NAMALWA (cell line): ENCODE measurements around the gene PRKAR1B.

Source experiments
- DNase-seq: peaks from one replicate; pipeline ENCODE4 v3.0.0-alpha.2; 2015; ENCODE audit warnings: low spot score

PRKAR1B gene

DNA sequence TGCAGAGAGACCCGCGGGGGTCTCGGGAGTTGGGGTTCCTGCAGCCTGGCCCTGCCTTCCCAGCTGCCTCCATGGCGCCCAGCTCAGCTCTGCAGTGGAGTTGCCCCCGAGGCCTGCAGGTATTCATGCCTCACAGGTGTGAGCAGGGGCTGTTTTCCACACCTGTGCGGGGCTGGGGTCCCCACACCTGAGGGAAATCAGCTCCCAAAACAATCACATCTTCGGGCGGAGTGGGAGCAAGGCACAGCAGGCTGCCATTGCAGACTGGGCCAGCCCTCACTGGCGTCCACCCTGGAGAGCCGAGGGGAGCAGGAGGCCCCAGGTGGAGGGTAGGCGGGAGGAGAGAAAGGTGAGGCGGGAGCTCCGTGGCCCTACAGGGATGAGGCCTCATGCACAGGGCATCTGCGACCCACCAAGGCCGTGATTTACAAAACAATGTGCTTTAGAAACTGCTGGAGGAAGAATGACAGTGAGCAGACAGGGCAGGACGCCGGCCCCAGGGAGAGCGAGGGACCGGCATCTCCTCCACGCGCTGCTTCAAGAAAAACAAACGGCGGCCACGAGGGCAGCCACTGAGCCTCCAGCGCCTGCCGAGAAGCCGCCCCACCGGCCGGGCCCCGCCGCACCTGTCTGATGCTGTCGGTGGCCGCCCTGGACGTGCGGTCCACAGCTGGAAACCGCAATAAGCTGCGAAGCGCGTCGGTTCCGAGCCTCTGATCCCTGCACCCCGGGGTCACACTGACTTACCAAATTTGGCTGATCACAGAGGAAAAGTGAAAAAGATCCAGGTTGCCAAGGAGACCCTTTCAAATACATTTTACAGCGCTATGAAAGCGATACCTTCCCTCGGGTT, 154.4 kb downstream of the PRKAR1B start:
- no peak for DNase-seq

DNA sequence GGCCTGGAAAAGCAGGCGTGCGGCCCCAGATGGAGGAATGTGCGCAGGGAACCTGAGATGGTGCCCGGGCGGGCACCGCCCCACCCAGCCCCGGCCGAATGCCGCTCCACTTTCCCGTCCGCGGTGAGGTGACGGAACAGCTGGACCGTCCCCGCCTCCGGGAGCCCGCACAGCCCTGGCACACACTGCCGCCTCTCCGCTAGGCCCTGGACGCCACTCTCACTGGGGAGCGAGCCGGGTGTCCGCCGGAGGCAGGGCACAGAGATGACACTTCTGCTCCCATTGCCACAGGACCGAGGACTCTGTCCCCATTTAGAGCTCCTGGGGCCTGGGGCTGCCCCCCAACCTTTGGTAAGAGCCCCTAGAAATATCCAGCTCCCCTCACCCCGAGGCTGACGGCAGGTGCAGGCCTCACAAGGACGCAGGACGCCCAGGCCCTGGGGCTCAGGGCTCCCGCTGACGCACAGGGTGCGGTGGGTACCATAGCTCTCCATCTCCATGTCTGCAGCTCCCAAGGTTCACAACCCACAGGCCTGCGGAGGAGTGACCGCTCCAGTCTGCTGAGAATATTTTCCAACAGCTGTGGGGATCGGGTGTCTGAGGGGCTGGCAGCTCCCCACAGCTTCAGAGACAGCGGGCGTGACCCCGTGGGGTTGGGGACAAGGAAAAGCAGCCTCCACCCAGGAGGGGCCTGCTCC, 155.2 kb downstream of the PRKAR1B start:
- DNase-seq = no peak

DNA sequence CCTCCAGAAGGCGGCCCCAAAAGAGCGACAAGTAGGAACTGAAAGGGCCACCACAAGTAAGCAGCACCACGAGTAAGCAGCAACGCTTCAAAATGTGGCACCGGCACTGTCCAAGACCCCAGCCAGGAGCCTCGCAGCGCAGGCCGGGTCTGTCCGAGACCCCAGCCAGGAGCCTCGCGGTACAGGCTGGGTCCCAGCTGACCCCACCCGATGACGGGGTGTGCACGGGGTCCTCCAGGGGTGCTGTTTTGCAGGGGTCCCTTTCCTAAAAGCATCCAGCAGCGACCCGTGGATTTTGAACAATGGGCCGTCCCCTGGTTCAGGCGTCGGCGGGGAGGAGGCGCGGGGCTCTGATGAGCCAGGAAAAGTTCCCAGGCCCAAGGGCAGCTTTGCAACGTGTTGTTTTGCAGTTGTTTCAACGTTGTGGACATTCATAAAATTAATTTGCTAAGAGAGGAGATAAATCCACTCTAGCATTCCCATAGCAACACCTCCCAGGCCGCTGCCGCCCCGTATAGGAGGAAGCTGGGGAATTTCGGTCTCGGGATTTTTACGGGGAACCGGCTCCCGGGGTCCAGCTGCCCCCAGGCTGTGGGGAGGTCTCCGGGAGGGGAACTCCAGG, 155.9 kb downstream of the PRKAR1B start:
- no peak for DNase-seq

DNA sequence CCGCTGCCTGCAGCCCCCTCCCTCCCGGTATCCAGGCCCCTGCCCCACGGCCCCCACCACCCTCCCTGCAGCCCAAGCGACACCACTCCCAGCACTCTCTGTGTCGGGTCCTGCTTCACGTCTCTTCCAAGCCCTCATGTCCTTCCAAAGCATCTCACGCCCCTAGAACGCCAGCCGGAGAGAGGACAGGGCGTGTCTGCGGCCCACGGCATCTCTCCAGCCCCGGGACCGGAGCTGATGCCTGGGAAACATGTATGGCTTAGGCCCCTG, 156.3 kb downstream of the PRKAR1B start:
- DNase-seq = no peak

DNA sequence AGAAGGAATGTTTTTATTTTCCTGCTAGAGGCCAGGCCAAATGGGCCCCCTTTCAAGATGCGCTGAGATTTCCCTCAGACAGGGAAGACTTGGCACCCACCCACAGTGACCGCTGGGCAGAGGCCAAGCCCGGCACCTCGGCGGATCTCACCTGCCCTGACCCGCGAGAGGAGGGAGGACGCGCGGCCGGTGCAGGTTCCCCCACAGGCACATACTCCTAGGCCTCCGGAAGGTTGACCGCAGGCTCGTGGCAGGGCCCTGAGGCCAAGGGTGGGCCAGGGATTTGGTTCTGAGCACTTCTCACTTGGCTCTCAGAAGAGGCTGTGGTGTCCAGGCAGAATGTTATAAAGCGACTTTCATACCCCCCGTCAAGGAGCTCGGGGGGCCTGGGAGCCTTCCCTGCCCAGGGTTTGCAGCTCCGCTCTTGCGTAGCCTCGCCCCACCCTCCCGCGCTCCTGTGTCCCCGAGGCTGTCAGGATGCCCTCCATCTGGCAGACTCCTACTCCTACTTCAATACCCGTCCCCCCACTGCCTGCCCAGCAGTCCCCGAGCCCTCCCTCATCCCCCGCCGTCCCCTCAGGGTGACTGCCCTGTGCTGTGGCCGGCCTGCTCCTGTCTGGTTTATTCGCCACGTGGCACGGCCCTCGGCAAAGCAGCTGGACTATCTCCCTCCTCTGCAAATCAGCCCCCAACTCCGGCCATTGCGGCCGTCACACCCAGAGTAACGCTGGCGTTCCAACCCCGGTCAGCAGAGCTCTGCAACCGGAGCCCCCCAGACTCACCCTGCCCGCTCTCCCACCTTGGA, 156.9 kb downstream of the PRKAR1B start:
- DNase-seq = no peak

DNA sequence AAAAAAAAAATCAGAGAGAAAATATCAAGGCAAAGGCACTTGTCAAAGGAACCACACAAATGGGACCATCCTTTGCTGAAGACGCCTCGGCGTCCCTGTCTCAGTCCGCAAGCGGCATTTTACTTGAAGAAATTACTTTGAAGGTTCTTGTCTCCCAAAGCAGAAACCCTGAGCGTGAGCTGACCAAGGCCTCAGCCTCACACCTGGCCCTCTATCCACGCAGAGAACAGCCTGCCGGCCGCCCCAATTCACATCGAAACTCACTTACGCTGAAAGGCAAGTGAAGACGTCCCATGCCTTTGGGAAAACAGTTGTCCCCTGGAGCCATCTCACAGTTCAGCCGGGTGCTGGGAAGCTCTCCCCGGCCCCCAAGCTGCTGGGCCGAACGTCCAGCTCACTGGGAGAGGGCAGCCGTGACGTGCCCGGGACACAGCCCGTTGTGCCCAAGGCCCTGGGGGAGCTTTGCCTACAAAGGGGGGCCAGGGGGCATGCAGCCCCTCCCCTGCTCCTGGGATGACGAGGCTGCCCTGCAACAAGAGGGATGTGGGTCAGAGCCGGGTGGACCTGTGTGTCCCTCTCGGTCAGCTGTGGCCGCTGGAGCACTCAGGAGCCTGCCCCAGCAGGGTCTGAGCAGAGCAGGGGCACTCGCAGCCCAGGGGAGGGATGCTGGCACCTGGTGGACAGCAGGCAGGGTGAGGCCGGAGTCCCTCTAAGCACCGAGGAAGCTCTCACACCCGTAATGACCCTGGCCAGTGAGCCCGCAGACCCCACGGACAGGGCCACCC, 157.8 kb downstream of the PRKAR1B start:
- no peak for DNase-seq

DNA sequence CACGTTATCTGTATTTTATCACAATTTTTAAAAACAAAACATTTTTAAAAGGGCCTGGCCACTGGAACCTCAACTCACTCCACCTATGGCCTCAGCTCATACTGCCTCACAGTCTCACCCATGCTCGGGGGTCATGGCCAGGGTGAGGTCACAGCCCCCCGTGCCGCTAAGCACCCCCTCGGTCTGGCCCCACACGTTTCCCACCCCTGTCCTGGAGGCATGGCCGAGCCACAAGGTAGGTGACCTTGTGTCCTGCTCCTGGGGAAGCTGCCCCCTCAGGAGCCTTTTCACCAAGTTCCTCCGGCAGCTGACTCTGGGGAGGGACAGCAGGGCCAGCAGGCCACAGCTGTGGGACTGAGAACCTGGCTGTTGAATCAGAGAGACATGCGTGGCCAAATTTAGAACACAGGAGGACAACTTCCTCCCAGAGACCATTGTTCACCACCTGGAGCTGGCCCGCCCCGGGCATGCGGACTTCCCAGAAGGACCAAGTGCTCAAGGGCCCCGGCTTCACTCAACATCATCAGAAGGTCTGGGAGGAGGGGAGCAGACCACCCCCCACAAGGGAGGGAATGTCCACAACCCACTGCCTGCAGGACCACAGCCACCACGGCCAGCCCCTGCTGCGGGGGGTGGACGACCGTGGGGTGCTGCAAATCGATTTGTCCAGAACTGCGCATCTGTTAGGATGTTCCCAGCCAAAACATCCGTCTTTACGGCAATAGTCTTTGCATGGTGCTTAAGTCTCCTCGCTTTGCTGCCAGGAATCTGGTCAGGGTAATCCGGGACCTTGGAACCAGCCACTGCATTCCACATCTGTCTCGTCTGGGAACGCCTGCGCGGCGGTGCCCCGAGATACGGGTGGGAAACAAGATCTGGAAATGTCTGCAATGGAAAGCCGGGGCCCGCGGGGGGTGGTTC, 158.8 kb downstream of the PRKAR1B start:
- DNase-seq = no peak

DNA sequence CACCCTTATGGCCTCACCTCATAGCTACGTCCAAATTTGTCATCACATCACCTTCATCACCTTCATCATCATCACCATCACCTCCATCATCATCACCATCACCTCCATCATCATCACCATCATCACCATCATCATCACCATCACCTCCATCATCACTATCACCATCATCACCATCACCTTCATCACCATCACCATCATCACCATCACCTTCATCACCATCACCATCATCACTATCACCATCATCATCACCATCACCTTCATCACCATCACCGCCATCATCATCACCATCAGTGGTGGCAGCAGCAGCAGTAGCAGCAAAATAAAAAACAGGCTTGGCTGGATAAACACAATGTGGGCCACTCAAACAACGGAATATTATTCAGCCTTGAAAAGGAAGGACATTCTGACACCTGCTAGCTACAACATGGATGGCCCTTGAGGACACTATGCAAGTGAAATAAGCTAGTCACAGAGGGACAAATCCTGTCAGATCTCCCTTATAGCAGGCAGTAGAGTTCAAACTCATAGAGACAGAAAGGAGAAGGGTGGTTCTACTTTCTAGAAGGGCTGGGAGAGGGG, 159.7 kb downstream of the PRKAR1B start:
- no peak for DNase-seq

DNA sequence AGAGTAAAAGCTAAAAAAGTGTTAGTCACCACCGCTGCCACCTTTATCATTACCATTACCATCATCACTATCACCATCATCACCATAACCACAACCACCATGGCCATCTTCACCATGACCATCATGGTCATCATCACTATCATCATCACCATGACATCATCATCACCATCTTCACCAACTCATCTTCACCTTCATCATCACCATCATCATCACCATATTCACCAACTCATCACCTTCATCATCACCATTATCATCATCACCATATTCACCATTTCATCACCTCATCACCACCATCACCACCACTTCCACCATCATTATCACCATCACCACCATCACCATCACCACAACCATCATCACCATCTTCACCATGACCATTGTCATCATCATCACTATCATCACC, 161.0 kb downstream of the PRKAR1B start:
- DNase-seq = no peak

DNA sequence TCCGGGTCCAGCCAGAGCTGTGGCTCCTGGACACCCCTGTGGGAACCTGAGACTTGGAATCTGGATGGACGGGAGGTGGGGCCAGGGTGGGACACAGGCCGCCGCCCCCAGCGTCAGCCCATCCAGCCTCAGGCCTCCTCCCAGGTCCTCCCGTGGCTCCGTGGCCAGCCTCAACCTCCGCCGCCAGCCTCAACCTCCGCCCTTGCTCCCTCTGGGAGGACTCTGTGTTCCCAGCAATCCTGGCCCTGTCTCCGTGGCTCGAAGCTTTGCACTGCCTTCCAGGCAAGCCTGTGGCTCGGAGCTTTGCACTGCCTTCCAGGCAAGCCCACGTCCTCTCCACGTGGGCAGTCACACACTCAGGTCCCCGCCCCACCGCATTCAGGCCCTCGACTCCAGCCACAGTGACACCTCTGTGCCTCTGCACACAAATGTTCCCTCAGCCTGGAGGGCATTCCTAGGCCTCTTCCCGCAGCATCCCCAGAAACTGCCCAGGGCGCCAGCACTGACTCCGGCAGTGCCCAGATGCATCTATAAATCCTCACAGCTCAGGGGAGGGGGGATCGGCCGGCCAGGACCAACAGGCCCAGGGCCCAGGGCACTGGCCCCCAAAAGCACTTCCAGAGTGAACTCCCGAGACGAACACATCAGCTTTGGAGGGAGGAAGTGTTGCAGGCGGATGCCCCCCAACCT, 162.8 kb downstream of the PRKAR1B start:
- no peak for DNase-seq

DNA sequence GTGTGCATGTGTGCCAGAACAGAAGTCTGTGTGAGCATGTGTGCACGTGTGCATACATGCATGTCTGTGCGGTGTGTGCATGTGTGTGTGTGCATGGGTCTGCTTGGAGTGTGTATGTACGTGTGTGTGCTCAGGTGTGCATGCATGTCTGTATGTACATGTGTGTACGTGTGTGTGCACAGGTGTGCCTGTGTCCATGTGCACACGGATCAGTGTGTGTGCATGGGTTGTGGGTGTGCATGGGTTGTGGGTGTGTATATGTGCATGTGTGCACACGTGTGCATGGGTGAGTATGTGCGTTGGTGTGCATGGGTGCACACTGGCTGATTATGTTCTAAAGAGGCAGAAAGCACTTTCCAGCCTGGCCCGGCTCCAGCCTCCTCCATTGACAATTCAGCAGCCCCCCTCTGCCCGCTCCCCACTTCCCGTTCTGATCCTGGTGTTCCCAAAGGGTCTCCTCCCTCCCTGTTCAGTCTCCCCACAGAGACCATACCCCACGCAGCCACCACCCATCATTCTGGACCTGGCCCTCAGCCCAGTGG, 163.4 kb downstream of the PRKAR1B start:
- DNase-seq = no peak

DNA sequence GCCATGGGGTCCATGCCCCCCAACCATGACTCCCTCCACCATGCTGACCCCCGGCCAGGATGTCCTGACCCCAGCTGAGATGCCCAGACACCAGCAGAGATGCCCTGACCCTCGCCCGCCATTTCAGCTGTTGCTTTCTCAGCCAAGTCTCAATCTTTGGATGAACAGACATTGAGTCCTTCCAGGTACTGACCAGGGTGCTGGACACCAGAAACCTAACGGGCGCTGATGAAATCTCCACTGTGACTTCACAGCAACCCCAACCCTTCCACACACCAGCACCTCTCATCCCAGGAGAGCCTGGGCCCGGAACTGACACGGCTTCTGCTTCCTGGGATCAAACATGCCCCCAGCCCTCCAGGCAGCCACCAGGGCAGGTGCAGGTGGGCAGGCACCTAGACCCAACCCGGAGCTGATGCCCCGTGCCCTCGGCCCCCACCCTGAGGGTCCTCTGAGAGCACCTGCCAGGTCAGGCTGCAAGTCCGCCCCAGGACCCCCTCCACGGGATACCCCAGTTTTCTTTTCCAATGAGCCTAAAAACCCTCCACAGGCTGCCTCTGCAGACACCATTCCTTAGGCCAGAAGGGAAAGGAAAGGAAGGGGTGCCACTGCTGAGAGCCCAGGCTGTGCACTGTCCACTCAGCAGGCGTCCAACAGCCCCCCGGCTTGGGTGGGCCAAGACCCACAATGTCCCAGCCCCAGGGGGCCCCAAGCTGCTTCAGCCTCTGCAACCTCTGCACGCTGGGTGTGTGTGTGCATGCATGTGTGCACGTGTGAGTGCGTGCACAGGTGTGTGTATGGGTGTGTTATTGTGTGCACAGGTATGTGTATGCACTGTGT, 164.1 kb downstream of the PRKAR1B start:
- no peak for DNase-seq

DNA sequence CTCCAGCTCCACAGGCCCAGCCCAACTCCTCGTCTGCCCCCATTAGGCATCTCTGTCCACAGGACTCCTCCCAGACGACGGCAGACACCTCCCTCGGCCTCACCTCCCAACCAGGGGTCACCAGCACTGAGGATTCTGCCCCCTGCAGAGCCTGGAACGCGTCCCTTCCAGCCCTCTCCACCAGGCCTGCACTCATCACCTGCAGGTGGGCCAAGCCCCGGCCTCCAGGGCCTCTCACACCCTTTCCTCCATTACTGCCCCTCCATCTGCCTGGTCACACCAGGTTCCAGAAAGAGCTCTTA, 164.8 kb downstream of the PRKAR1B start:
- no peak for DNase-seq

DNA sequence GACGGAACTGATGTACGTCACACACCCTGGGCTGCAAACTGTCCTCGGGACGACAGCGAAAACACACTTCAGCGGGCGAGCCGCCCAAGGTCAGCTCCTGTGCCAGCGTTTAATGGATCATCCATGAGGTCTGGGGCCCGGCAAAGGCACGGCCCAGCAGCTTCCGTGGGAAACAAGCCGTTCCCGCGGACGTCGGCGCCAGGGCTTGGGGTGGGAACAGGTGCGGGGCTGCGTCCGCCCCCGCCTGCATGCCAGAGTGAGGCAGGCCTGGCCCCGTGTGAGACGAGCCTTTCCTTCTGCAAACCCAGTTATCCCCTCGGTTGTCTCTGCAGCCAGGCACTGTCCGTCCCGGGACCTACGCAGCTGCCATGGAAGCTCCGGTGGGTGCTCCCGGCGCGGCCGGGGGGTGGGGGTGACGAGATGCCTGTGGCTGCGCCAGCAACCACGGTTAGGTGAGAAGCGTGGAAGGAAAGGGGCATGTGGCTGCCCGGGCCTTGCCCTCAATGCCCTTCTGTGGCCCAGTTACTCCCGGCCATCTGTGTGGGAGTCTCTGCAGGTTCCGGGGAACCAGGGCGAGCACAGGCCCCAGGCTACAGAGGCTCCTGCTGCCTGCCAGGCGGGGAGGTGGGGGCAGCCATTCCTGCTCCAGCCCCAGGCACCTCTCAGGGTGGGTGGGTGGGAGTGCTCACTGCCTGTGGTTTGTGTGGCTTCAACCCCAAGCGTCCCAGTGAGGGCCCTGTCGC, 165.3 kb downstream of the PRKAR1B start:
- no peak for DNase-seq

DNA sequence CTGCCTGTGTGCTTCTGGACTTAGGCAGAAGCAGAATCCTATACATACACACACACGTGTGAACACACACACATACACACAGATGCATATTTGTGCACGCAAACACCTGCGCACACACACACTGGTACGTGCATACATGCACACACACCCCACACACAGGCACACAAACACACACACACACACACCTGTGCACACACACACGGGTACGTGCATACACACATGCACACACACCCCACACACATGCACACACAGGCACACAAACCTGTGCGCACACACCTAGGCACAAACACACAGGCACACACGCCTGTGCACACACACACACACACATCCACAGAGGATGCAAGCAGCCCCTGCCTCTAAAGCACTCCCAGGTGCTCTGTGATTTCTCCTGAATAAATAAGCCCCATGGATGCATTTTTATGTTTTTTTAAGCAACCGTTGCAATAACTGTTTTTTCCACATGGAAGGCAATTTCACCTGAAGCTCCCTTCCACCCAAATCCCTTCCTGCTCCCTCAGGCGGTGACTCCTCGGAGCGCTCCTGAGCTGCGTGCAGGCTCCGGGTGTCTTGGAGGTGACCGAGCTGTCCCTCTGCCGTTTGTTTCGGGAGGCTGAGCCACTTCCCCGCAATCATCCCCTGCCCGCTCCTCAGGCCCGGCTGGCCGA, 166.0 kb downstream of the PRKAR1B start:
- DNase-seq = no peak

DNA sequence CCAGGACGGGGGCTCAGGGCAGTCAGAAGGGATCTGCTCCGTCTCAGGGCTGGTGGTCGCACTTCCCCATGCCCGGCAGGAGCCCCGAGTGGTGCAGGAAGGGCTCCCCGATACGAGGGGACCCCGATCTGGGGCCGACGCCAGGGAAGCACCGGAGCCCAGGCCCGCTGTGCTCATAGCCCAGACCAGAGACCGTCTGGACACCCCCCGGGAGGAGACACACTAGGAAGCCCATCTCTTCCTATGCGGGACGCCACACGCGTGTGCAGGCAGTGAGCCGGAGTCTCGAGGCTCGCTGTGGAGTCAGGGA, 167.7 kb downstream of the PRKAR1B start:
- DNase-seq = no peak

DNA sequence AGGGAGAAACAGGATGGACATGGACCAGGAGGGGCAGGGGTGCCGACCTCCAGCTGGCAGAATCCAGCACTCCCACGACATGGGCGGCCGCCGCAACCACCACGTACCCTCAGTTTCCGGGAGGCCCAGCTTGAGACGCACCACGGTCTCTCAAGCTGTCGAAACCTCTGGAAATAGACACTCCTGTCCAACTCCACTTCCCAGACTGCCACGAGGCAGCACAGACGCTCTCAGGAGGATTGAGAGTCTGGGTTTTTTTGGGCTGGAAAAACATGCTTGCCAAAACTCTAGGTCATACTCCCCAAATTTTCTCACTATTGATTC, 169.6 kb downstream of the PRKAR1B start:
- DNase-seq = no peak
